Stimulated activated CD8-positive, alpha-beta memory T cell treated with anti-CD3 and anti-CD28 coated beads, Interleukin-7, amount 100 ng/mL, for 24 hours (primary cell): Measurements from ENCODE around the gene ADGRG6.

Source experiments
- DNase-seq: peaks from one replicate; pipeline ENCODE4 v3.0.0-alpha.2; 2020; ENCODE audit warnings: low read depth

ADGRG6 gene

DNA sequence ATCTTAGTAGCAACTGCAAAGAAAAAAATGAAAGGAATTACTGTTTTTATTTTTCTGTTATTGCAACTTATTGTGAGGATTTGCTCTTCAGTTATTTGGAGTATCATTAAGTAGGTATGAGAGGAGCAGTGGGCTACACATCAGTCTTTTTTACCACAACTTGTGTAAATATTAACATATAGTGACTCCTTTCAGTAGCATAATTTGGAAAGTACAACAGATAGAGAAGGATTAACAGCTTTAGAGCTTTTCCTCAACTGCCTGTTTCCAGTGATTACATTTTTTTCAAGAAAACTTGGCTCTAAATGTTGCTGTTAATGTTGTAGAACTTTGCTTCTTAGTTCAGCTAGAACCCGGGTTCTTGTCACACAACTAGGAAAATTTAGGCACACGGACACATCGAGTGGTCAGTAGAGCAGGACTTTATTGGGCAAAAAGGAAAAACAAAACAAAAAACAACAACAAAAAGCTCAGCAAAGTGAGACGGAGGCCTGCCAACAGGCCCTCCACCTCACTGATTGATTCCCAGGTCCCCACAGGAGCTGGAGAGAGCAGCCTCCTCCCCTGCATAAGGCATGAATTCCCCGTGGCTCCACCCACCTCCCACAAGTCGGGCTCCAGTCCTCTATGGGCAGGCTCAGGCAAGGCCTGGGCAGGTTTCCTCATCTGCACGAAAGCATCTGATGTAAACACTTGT lies 75.1 kb downstream of the ADGRG6 start:
- no peak for DNase-seq

DNA sequence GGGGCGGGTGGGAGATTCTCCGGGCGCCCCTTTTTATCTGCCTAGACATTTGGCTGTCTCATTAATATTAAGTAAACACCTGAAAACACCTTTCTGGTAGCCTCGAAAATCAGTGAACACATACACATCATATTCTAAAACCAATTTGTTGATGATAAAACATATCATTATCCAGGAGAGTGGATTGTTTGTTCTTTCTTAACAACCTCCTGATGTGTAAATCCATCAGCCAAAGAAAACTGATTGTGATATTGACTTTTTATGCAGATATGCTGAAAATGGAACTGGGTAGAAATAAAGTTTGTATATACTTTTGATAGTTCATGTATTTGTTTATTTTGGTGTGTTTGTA lies 75.7 kb downstream of the ADGRG6 start:
- no peak for DNase-seq

DNA sequence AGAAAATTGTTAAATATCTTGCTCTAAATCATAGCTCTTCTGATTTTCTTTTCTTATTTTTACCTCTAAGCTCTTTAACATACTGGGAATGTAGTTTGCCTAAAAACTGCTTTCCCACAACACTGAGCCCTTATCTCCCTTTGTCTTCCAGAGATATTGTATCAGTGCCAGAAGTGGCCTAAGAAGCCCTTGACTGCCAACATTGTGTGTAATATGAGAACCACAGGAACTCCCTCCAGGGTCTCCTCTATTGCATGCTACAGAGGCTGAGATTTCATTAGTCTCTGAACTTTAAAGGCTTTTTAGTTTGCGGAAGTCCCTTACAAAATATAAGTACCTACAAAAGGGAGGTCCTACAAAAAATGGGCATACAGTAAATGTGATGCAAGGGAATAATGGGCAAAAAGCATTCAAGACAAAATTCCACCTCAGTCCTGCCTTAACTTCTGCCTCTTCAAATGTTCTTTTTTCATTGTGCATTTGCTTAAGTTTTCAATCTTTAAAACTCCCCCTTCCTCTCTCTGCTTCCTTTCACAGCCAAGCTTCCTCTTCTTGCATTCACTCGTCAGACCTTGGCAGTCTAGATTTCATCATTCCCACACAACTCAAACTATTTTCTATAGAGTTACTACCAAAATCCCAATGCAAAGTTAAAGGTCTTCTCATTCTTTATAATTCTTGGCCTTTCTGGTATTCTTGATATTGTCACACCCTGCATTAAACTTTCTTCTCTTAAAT lies 76.5 kb downstream of the ADGRG6 start:
- no peak for DNase-seq

DNA sequence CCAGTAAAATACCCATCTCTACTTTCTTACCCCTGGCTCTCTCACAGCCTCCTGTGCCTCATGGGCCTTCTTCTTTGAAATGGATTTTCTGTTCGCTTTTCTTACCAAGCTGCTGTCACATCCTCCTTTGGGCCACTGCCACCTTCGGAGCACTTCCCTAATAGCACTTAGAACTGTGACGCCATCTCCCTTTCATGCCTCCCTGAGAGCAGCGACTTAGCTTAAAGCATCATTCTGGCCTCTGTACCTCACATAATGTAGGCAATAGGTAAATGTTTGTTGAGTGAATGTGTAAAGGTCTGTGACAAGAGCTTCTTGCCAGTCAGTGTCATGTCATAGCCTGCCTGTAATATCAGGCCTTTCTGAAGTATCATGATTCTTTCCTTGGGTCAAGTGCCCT lies 78.8 kb downstream of the ADGRG6 start:
- DNase-seq, result no peak

DNA sequence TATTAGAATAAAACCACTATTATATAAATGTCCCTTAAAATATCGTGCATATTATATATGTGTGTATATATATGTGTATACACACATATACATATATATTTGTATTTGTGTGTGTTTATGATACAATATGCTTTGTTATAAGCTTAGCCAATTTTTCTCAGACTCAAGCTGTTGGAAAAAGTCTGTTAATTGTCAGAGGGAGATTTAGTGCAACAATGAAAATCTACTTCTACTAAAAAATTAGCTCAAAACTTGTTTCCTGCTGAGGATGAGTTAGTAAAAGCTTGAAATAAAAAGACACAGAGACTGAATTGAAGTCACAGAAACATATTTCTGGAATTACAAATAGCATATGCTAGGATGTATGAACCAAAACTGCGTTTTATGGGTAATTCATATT lies 79.4 kb downstream of the ADGRG6 start:
- no peak for DNase-seq

DNA sequence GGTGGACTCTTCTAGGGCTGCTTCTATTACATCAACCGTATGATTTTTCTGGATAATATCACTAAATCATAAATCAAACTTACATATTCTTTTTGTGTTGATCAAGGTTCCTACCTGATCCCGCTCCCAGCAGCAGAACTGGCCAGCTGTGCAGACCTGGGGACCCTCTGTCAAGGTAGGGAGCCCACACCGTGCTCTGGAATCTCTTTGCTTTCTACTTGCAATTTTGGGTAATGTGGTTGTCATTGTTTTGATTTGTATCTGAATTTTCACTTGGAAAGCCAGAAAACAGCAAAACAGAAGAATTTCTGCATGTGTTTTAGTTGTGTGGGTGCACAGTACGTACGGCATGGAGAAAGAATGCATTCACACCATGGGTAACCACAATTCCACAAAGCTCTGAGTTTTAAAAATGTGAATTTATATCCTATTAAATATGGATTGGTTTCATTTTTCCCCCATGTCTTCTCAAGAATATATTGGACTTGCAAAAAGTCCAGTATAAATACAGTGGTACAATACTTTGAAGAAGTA lies 80.1 kb downstream of the ADGRG6 start:
- DNase-seq, result no peak

DNA sequence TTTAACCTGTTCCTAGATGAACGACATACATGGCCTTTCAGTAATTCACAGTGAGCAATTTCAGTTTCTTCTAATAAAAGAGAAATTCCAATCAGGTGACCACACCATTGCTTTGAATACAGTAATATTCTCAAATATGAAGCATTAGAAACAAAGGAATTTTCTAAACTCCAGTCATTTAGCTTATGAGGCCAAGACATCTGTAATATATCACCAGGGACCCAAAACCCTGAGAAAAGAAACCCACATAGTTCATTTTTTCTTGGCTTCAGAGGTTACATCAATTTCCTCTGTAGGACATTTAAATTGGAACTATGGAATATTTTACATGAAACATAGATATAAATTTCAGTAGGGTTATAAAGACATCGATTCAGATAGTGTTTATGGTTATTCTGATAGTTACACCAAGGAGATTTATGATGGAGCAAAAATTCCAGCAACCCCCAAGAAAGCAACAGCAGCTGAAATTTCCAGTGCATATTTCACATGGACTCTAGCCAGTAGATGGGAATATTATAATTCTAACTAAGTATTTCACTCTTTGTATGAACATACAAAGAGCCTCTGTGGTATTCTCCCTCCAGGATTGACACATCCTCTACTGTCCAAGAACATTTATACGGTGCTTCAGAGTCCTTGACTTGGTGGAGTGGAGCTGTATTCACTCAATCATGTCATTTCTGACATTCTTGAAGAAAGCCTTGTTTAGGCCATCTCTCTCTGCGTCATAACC lies 82.9 kb downstream of the ADGRG6 start:
- DNase-seq, result no peak

DNA sequence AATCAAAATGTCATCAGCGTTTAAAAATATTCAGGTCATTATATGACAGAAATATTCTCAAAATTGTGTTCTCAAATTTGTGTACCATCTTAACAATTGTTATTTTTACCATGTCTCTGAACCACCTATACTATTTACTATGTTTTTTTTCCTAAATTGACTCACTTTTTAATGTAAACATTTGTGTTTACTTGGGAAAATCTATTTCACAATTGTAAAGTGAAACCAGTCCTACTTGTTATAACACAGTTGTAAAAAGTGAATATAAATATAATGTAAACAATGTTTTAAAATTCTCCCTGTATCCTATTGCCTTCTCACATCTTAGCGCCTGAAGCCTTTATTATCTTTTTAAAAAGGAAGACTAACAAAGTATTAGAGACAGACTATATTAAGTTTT lies 83.5 kb downstream of the ADGRG6 start:
- no peak for DNase-seq

DNA sequence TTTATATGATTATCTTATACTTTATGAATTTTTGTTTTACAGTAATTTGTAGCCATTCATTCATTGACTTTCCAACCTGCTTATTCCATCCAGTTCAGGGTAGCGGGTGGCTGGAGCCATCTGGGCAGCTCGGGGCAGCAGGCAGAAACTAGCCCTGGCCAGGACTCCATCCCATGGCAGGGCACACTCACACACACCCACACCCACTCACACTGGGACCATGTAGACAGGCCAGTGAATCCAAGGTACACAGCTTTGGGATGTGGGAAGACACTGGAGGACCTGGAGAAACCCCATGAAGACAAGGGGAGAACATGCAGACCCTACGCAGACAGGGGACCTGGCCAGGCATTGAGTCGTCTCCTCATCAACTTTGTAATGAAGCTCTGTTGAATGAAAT lies 84.8 kb downstream of the ADGRG6 start:
- DNase-seq, result no peak

DNA sequence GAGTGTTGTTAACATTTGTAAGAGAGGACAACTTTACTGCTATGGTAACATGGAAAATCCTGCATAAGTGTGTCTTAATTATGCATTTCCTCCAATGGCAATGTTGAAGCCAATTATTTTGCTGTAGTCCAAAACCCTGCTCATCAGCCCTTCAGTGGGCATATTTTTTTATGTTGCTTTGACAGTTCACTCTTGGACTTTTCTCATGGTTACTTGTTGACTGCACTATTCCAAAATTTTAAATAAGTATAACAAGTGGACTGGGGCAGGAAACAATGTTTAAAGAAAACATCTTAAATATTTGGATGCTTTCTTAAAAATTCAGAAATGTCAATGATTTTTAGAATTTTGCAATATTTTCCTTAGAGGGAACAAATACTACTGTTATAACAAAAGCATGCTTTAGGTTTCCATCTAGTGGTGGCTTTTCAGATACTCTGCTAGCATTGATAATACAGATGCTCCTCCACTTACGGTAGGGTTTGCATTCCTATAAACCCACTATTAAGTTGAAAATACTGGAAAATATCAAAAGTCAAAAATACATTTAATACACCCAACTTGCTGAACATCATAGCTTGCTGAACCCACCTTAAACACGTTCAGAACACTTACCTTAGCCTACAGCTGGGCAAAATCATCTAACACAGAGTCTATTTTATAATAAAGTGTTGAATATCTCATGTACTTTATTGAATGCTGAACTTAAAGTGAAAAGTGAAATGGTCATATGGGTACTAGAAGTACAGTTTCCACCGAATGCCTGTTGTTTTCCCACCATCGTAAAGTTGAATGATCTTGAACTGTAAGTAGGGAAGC lies 86.4 kb downstream of the ADGRG6 start:
- DNase-seq, result no peak

DNA sequence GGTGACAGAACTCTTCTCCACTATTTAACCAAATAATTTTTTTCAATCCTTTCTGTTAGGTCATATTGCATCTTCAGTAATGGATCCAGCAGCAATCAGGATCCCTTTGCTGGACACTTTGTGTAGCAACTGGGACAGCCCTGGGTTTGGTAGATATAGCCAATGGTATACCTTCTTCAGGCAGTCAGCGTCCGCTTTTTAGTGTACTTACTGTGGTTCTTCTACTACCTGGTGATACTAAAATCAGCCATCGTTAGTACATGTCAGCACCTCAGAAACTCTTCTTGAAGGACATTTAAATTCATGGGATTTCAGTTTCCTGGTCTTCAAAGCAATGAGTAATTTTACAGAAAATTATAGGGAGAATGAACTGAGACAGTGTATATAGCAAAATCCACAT lies 93.5 kb downstream of the ADGRG6 start:
- no peak for DNase-seq

DNA sequence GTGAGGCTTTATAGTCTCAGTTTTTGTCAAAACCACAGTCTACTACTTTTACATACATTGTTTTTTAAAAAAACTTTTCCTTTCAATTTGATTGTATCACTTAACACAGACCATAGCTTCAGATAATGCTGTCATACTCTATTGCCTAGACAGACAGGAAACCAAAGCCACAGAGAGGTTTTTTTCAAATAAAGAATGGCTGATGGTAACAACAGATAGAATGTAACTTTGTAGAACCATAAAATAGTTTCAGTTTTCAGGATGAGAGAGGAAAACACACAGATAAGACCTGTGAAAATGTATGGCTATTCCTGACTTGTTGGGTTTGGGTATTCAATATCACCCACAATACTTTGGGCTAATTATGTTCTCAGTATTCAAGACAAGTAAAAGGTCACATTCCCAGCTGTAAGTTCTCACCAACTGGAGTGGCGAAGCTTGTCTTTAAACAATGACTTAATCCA lies 94.0 kb downstream of the ADGRG6 start:
- DNase-seq, result no peak

DNA sequence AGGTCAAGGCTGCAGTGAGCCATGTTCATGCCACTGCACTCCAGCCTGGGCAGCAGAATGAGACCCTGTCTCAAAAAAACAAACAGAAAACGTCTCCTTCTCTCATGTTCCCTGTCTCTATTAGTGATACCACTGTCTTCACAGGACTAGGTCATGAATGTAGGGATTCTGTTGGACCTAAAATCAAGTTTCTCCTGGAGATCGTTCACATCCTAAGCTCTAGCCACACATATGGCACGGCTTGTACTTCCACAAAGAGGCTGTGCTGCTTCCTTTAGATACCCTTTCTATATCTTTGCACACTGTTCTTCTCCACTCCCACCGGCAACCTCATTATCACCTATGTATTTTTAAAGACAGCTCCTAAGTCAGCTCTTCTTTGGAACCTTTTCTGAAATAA lies 96.5 kb downstream of the ADGRG6 start:
- DNase-seq, result no peak

DNA sequence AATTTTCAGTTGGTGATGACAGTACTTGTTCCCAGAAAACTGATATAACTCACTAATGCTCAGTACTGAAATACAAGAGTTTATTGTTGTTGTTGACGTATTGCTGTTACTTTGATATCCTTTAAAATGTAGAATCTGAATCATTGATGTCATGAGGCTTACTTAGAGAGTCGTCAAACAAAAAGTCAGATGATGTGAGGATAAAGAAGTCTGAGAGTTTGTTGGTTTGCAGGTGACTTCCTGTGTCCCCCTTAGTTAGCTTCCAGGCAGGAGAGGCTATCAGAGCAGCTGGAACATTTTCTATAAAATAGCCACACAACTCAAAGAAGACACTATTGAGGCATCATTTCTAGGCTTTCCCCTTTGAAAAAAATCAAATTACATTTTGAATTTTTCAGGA lies 97.9 kb downstream of the ADGRG6 start:
- no peak for DNase-seq

DNA sequence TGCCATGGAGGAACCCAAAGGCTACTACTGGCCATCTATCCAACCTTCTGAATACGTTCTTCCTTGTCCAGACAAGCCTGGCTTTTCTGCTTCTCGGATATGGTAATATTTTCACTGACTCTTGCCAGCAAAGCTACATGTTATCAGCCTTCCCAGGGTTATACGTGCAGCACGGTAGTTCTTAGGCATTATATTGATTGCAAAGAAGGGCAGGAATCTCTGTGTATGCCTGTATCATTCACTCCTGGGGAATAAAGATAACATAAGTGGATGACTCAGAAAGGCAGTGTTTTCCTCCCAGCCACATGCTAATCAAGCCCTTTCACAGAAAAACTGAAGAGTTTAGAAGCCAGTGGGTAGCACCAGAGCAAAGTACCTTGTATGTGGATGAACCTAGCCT lies 98.7 kb downstream of the ADGRG6 start:
- no peak for DNase-seq

DNA sequence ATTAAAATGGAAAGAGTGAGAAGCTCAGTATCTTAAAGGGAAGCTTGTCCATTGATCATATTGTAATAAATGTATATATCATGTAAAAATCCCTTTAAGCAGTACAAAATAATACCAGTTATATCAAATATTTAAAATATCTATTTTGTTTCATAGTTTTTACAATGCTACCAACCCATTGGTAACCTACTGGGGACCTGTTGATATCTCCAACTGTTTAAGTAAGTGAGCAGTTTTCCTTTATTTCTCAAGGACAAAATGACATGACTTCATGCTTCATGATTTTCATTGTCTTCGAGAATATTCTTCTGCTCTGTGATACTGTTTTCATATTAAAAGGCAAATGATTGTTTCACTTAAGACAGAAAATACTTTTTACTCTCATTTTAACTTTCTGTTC lies 100.0 kb downstream of the ADGRG6 start:
- DNase-seq, result no peak

DNA sequence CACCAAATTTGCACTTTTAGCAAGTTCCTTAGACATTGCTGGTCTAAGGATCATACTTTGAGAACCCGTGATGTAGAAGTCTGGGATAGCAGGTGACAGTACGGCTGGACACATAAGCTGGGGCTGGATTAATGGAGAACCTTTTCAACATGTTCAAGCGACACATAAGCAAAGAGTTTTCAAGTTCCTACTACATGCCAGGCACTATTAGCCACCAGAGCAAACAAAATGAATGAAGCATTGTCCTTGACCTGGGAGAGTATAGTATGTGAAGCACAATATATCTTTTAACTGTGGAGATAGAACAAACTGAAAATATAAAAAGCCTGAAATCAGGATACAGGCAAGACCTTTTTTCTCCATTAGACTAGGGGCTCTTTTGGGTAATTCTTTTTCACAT lies 102.9 kb downstream of the ADGRG6 start:
- no peak for DNase-seq

DNA sequence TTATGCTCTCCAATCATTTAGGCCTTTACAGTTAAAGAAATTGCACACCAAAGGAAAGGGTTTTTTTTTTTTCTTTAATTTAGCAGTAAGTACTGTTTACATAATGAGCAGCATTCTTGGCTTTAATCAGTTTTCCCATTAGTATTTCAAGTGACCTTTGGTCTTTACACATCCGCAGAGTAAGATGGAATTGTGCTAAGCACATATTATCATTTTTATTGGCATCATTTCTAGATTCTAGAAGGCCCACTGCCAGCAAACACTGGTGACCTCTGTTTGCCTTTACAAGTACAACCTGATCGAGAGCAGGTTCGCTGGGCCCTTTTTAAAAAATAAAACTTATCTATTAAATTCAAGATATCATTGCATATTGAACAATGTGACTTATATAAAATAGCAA lies 104.3 kb downstream of the ADGRG6 start:
- DNase-seq, result no peak

DNA sequence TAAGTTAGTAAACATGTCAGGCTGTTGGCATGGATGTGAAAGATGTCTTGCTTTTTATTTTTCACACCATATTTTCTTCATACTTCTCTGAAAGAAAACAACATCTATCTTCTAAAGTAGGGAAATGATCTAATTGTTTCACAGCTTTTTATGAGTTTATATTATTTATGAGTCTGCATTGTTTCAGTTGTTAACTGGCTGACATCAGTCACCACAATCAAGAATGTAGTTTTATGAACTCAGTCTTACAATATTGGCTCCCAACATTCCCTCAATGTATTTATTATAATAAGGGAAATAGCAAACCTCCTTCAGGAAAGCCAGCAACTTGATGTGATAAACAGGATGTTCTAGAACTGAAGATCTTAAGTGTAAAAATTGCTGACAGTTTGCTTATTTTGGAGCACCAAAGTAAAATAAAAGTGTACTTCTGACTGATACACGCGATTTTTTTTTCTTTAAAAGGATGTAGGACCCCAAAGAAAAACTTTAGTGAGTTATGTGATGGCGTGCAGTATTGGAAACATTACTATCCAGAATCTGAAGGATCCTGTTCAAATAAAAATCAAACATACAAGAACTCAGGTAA lies 106.0 kb downstream of the ADGRG6 start:
- DNase-seq, result no peak

DNA sequence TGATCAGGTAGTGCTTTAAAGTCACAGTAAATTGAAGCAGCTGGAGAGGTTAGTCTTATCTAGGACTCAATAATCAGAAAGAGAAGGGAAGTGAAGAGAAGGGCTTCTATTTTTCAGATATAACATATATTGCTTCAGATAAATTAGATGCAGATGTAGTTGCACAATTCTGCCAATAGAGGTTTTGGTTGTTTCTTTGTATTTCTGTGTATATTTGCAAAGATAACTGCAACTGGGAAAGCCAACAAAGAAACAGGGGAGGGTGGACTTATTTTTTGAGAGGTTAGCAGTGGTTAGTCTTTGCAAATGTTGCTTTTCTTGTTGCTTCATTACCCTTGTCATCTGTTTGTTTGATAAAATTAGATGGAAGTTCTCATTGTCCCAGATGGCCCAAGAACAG lies 106.6 kb downstream of the ADGRG6 start:
- DNase-seq, result no peak

DNA sequence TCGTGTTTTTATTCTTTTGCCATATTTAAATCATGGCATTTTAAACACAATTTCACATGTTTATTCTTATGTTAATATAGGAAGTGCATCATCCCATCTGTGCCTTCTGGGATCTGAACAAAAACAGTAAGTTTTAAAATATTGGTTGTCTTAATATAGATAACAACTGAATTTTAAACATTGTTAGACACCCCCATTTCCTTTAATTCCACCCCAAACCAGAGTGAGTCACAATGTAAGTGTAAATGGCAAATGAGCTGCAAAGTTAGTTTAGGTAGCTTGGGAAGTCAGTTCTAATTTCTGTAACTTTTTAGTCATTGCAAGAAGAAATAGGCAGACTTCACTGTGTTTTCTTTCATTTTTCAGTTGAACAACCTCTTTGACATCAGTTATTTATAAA lies 108.0 kb downstream of the ADGRG6 start:
- no peak for DNase-seq

DNA sequence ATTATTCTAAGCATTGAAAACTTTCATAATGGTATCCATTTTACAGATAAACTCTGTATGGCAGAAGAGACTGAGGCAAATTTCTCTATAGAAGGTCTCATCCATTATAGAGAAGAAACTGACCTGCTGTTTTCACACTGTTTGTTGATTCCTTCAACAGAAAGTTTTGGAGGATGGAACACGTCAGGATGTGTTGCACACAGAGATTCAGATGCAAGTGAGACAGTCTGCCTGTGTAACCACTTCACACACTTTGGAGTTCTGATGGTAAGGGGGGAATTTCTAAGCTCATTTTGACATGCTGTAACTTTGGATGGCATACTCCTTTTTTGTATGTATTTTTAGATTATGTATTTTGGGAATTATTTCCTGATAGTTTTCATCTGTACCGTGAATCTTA lies 109.3 kb downstream of the ADGRG6 start:
- DNase-seq, result no peak
